Panc1 (cell line): ENCODE data around the gene FGD1.

ENCODE experiments used
- POLR2AphosphoS5 ChIP-seq: IDR thresholded peaks from 2 replicates; pipeline ENCODE4 v1.6.1; 2012; ENCODE audit warnings: mild to moderate bottlenecking, low read depth, low read length, moderate library complexity
- REST ChIP-seq, 2 experiments: IDR thresholded peaks; 2 replicates each; pipeline ENCODE4 v1.6.1; 2011 to 2012; ENCODE audit warnings: low read depth in 2 of 2, control low read depth in 1 of 2, low read length in 1 of 2, mild to moderate bottlenecking in 1 of 2, moderate library complexity in 1 of 2; ENCODE audit not compliant: insufficient read depth in 1 of 2
- SIN3A ChIP-seq: IDR thresholded peaks from 2 replicates; pipeline ENCODE4 v1.6.1; 2012; ENCODE audit warnings: low read depth, mild to moderate bottlenecking, low read length, moderate library complexity, borderline replicate concordance; ENCODE audit not compliant: insufficient read depth
- TCF7L2 ChIP-seq: IDR thresholded peaks from 2 replicates; pipeline ENCODE4 v1.6.1; 2011; ENCODE audit warnings: mild to moderate bottlenecking, low read depth, low read length, inconsistent platforms
- TF ChIP-seq, protein P1 (sequence below): fragments of 450-650 bp; IDR thresholded peaks from 2 replicates; pipeline ENCODE4 v1.5.1; 2017; ENCODE audit warnings: mild to moderate bottlenecking

DNA sequence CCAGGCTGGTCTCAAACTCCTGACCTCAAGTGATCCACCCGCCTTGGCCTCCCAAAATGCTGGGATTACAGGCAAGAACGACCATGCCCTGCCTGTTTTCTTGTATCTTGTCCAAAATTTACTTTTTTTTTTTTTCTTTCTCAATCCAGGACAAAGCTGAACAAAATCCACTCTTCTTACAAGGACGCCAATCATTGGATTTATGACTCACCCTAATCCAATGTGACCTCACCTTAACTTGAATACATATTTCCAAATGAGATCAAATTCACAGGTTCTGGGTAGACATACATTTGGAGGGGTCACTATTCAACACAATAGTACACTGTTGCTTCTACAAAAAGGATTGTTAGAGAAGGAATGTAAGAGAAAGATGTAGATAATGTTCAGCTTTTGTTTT is 73.9 kb downstream of the FGD1 start:
- TF ChIP-seq POLR2AphosphoS5 (no peak), REST (IDR thresholded peaks at IDR 0.05; ENCODE audit: insufficient read depth in 1 of 2, low read depth in 2 of 2, low read length in 1 of 2) (no peak), TCF7L2 (no peak), SIN3A (no peak)
- TF ChIP-seq, protein P1, sequence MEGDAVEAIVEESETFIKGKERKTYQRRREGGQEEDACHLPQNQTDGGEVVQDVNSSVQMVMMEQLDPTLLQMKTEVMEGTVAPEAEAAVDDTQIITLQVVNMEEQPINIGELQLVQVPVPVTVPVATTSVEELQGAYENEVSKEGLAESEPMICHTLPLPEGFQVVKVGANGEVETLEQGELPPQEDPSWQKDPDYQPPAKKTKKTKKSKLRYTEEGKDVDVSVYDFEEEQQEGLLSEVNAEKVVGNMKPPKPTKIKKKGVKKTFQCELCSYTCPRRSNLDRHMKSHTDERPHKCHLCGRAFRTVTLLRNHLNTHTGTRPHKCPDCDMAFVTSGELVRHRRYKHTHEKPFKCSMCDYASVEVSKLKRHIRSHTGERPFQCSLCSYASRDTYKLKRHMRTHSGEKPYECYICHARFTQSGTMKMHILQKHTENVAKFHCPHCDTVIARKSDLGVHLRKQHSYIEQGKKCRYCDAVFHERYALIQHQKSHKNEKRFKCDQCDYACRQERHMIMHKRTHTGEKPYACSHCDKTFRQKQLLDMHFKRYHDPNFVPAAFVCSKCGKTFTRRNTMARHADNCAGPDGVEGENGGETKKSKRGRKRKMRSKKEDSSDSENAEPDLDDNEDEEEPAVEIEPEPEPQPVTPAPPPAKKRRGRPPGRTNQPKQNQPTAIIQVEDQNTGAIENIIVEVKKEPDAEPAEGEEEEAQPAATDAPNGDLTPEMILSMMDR = no peak
